ENCODE measurements around the gene MRAP2.

Gene MRAP2

DNA sequence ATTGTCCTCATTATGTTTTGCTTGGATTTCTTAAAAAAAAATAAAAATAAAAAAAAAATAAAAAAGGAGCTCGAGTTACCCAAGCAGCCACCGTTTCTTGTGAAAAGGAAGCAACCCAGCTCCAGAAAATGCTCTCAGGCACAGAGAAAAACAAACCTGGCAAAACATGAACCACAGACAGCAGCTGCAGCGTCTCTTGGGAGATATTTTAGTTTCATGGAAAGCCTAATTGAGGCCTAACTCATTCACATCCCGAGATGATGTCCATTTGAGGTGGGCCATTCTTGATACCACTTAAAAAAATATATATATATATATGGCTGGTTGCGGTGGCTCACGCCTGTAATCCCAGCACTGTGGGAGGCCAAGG, 13.7 kb upstream of the MRAP2 start:
- no peak overlapping the region for H3K14ac ChIP-seq (ENCODE audit: low read length)
- no peaks in the 10 kb centered on the region for H3K79me1 ChIP-seq (ENCODE audit: low read length)
- H3K4me1 ChIP-seq (ENCODE audit: control insufficient read depth in 1 of 2, insufficient read depth in 2 of 2, low read length in 2 of 2): no peaks in the 10 kb centered on the region
- H4K8ac ChIP-seq (ENCODE audit: low read depth, low read length): no peak overlapping the region
- no CpG with 5 or more reads among the region's 6 CpGs for WGBS (ENCODE audit: extremely low coverage, insufficient coverage, insufficient read length)
- no peak overlapping the region for H2BK5ac ChIP-seq (ENCODE audit: low read depth, low read length, poor library complexity)
- H3K4me2 ChIP-seq (ENCODE audit: low read length): no peak overlapping the region
- no peak overlapping the region for H2AFZ ChIP-seq (ENCODE audit: insufficient read depth, low read length, poor library complexity)
- H3K36me3 ChIP-seq (ENCODE audit: control insufficient read depth in 1 of 2, insufficient read depth in 2 of 2, low read length in 2 of 2): no peaks in the 10 kb centered on the region
- H3K18ac ChIP-seq (ENCODE audit: low read length): no peak overlapping the region
- H4K91ac ChIP-seq (ENCODE audit: low read depth, low read length): no peak overlapping the region
- no peak overlapping the region for H3K23ac ChIP-seq (ENCODE audit: low read length)
- no peak overlapping the region for H2AK5ac ChIP-seq (ENCODE audit: low read length)
- H3K4me3 ChIP-seq (ENCODE audit: low read depth, low read length): no peak overlapping the region
- H4K12ac ChIP-seq (ENCODE audit: low read depth, low read length): no peak overlapping the region
- no peak for DNase-seq
- H3K27ac ChIP-seq (ENCODE audit: low read depth, low read length): no peak overlapping the region
- H2BK12ac ChIP-seq (ENCODE audit: low read length): no peak overlapping the region
- H3K9me3 ChIP-seq (ENCODE audit: insufficient read depth, low read depth, low read length): no peaks in the 10 kb centered on the region
- no peak overlapping the region for H3K4ac ChIP-seq (ENCODE audit: low read depth, low read length)
- H3K27me3 ChIP-seq (ENCODE audit: insufficient read depth, low read length): no peaks in the 10 kb centered on the region
- no peak overlapping the region for H2BK120ac ChIP-seq (ENCODE audit: insufficient read depth, low read length, poor library complexity)
- no peak overlapping the region for H3K9ac ChIP-seq (ENCODE audit: low read length)
- no peaks in the 10 kb centered on the region for H3K79me2 ChIP-seq (ENCODE audit: control insufficient read depth, insufficient read depth, low read length, poor library complexity)

DNA sequence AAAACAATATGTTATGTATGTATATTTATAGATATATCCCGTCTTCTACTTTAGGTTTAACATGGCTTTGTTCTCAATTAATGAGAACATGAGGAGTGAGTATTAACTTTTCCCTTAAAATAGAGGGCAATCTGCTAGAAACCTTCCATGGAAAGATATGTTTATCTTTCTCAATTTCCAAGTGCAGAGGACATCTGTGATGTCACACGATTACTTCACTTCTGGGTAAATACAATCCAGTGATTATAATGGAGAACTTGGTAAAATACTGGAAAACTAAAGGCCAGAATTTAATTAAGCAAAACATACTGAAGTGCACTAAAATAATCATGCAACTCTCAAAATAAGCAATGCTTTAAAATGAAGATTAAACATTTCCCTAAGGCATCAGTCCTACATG, 11.9 kb upstream of the MRAP2 start:
- no CpG with 5 or more reads among the region's 2 CpGs for WGBS (ENCODE audit: extremely low coverage, insufficient coverage, insufficient read length)
- Histone ChIP-seq H2BK5ac (ENCODE audit: low read depth, low read length, poor library complexity) (no peak overlapping the region), H4K8ac (ENCODE audit: low read depth, low read length) (no peak overlapping the region), H3K27me3 (ENCODE audit: insufficient read depth, low read length) (no peaks in the 10 kb centered on the region), H3K9ac (ENCODE audit: low read length) (no peak overlapping the region), H3K14ac (ENCODE audit: low read length) (no peak overlapping the region), H3K18ac (ENCODE audit: low read length) (no peak overlapping the region), H2BK120ac (ENCODE audit: insufficient read depth, low read length, poor library complexity) (no peak overlapping the region), H3K4me2 (ENCODE audit: low read length) (no peak overlapping the region), H3K4me1 (ENCODE audit: control insufficient read depth in 1 of 2, insufficient read depth in 2 of 2, low read length in 2 of 2) (no peaks in the 10 kb centered on the region), H4K12ac (ENCODE audit: low read depth, low read length) (no peak overlapping the region), H3K79me2 (ENCODE audit: control insufficient read depth, insufficient read depth, low read length, poor library complexity) (no peaks in the 10 kb centered on the region), H3K23ac (ENCODE audit: low read length) (no peak overlapping the region), H4K91ac (ENCODE audit: low read depth, low read length) (no peak overlapping the region), H3K79me1 (ENCODE audit: low read length) (no peaks in the 10 kb centered on the region), H2AFZ (ENCODE audit: insufficient read depth, low read length, poor library complexity) (no peak overlapping the region), H3K9me3 (ENCODE audit: insufficient read depth, low read depth, low read length) (no peaks in the 10 kb centered on the region), H2BK12ac (ENCODE audit: low read length) (no peak overlapping the region), H2AK5ac (ENCODE audit: low read length) (no peak overlapping the region), H3K27ac (ENCODE audit: low read depth, low read length) (no peak overlapping the region), H3K4me3 (ENCODE audit: low read depth, low read length) (no peak overlapping the region), H3K36me3 (ENCODE audit: control insufficient read depth in 1 of 2, insufficient read depth in 2 of 2, low read length in 2 of 2) (no peaks in the 10 kb centered on the region), H3K4ac (ENCODE audit: low read depth, low read length) (no peak overlapping the region)
- DNase-seq: no peak

DNA sequence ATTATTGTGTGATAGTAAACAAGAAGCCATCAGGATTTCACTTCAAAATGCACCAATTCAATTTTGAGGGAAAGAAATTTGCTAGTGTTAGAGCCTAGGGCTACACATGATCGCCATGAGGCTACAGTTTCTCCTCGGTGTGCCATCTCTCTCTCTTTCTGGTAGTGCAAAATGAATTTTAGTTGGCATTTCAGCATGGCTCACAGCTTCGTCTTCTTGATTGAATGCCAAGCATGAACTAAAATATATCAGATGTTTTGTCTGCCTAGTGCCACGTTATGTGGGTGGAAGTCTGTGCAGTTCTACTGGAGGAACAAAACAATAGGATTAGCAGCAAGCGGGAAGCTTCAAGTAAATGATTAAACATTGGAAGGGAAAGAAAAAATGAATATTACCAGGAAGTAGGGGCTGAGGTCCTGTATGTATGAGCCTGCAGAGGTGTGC, 6.8 kb upstream of the MRAP2 start:
- Histone ChIP-seq H3K79me1 (ENCODE audit: low read length) (no peaks in the 10 kb centered on the region), H4K91ac (ENCODE audit: low read depth, low read length) (no peak overlapping the region), H2AK5ac (ENCODE audit: low read length) (no peak overlapping the region), H3K36me3 (ENCODE audit: control insufficient read depth in 1 of 2, insufficient read depth in 2 of 2, low read length in 2 of 2) (no peaks in the 10 kb centered on the region), H3K4ac (ENCODE audit: low read depth, low read length) (no peak overlapping the region), H3K27me3 (ENCODE audit: insufficient read depth, low read length) (no peaks in the 10 kb centered on the region), H3K9me3 (ENCODE audit: insufficient read depth, low read depth, low read length) (no peaks in the 10 kb centered on the region), H3K14ac (ENCODE audit: low read length) (no peak overlapping the region), H3K4me2 (ENCODE audit: low read length) (no peak overlapping the region), H3K18ac (ENCODE audit: low read length) (no peak overlapping the region), H3K9ac (ENCODE audit: low read length) (no peak overlapping the region), H2BK5ac (ENCODE audit: low read depth, low read length, poor library complexity) (no peak overlapping the region), H2BK12ac (ENCODE audit: low read length) (no peak overlapping the region), H2AFZ (ENCODE audit: insufficient read depth, low read length, poor library complexity) (no peak overlapping the region), H4K8ac (ENCODE audit: low read depth, low read length) (no peak overlapping the region), H3K4me1 (ENCODE audit: control insufficient read depth in 1 of 2, insufficient read depth in 2 of 2, low read length in 2 of 2) (peaks cover 0 to 3% of the 10 kb centered on the region in 2 experiments), H4K12ac (ENCODE audit: low read depth, low read length) (no peak overlapping the region), H2BK120ac (ENCODE audit: insufficient read depth, low read length, poor library complexity) (no peak overlapping the region), H3K4me3 (ENCODE audit: low read depth, low read length) (no peak overlapping the region), H3K27ac (ENCODE audit: low read depth, low read length) (no peak overlapping the region), H3K79me2 (ENCODE audit: control insufficient read depth, insufficient read depth, low read length, poor library complexity) (no peaks in the 10 kb centered on the region), H3K23ac (ENCODE audit: low read length) (no peak overlapping the region)
- no peak for DNase-seq
- no CpG with 5 or more reads among the region's 5 CpGs for WGBS (ENCODE audit: extremely low coverage, insufficient coverage, insufficient read length)

DNA sequence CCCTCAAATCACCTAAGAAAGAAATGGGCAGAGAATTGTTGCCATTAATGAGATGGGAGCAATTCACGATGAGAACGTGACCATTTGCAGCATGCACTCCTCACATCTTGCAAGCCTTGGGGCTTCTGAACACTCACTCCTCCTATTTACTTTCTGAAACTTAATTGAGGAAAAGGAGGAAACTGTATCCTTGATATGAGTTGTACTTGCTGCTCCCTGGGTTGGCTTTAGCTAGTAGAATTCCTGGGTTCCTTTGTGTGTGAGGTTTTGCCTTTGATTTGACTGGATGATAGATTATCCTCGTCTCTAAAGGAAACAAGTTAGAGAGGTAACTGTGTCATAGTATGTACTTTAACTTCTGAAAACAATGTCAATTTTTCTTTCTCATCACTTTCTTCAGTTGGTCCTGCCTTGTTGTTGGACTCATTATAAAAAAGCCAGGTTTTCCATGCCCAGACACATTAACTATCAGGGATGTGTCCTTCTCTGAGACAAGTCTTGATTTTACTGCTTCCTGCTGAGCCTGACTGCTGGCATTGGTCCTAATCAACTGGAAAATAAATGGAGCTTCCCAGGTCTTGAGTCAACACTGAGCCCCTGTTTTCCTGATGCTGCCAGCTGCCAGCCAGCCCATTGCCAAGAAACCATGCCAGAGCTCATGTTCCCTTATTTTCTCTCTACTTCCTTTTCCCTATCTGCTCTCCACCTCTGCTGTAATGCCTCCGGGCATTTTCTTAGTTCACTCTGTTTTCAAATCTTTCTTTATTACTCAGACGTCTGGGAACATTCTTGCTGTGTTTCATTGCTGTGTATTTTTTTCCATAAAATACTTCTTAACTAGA, 6.0 kb upstream of the MRAP2 start:
- no peak overlapping the region for H4K12ac ChIP-seq (ENCODE audit: low read depth, low read length)
- no peak overlapping the region for H3K18ac ChIP-seq (ENCODE audit: low read length)
- H4K91ac ChIP-seq (ENCODE audit: low read depth, low read length): no peak overlapping the region
- no peak overlapping the region for H2BK120ac ChIP-seq (ENCODE audit: insufficient read depth, low read length, poor library complexity)
- peak; percentile 30 to 80 for DNase-seq
- H2BK5ac ChIP-seq (ENCODE audit: low read depth, low read length, poor library complexity): no peak overlapping the region
- no peak overlapping the region for H3K14ac ChIP-seq (ENCODE audit: low read length)
- no peaks in the 10 kb centered on the region for H3K9me3 ChIP-seq (ENCODE audit: insufficient read depth, low read depth, low read length)
- no peaks in the 10 kb centered on the region for H3K27me3 ChIP-seq (ENCODE audit: insufficient read depth, low read length)
- no peaks in the 10 kb centered on the region for H3K79me1 ChIP-seq (ENCODE audit: low read length)
- no peak overlapping the region for H3K4me2 ChIP-seq (ENCODE audit: low read length)
- no peak overlapping the region for H3K23ac ChIP-seq (ENCODE audit: low read length)
- peaks cover 0 to 3% of the 10 kb centered on the region in 2 experiments for H3K4me1 ChIP-seq (ENCODE audit: control insufficient read depth in 1 of 2, insufficient read depth in 2 of 2, low read length in 2 of 2)
- H4K8ac ChIP-seq (ENCODE audit: low read depth, low read length): no peak overlapping the region
- H2AFZ ChIP-seq (ENCODE audit: insufficient read depth, low read length, poor library complexity): no peak overlapping the region
- H2BK12ac ChIP-seq (ENCODE audit: low read length): no peak overlapping the region
- H3K9ac ChIP-seq (ENCODE audit: low read length): no peak overlapping the region
- H3K36me3 ChIP-seq (ENCODE audit: control insufficient read depth in 1 of 2, insufficient read depth in 2 of 2, low read length in 2 of 2): no peaks in the 10 kb centered on the region
- no peaks in the 10 kb centered on the region for H3K79me2 ChIP-seq (ENCODE audit: control insufficient read depth, insufficient read depth, low read length, poor library complexity)
- H3K27ac ChIP-seq (ENCODE audit: low read depth, low read length): no peak overlapping the region
- no CpG with 5 or more reads among the region's 5 CpGs for WGBS (ENCODE audit: extremely low coverage, insufficient coverage, insufficient read length)
- H3K4me3 ChIP-seq (ENCODE audit: low read depth, low read length): no peak overlapping the region
- no peak overlapping the region for H3K4ac ChIP-seq (ENCODE audit: low read depth, low read length)
- no peak overlapping the region for H2AK5ac ChIP-seq (ENCODE audit: low read length)
